ENCODE measurements around the gene TPSD1.
"Not testable (repeated sequence)": the region's sequence is repeated elsewhere in the genome, so short reads cannot be mapped to it uniquely, and the experiment has no call there.

Gene TPSD1

DNA sequence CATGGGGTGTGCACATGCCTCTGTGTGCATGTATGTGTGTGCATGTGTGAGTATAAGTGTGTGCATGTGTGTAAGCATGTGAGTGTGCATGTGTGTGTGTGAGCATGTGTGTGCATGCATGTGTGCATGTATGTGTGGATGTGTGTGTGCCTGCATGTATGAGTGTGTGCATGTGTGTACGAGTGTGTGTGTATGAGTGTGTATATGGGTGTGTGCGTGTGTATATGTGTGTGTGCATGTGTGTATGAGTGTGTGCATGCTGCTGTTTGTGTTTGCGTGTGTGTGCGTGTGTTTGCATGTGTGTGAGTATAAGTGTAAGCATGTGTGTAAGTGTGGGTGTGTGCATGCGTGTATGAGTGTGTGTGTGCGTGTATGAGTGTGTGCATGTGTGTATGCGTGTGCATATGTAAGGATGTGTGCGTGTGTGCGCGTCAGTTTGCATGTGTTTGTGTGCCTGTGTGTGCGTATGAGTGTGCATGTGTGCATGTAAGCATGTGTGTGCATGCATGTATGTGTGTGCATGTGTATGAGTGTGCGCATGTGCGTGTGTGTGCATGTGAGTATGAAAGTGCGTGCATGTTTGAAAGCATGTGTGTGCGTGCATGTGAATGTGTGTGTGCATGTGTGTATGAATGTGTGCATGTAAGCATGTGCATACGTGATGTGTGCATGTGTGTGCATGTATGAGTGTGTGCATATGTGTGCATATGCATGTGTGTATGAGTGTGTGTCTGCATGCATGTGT is 8.6 kb downstream of the TPSD1 start:
- no peak for DNase-seq

DNA sequence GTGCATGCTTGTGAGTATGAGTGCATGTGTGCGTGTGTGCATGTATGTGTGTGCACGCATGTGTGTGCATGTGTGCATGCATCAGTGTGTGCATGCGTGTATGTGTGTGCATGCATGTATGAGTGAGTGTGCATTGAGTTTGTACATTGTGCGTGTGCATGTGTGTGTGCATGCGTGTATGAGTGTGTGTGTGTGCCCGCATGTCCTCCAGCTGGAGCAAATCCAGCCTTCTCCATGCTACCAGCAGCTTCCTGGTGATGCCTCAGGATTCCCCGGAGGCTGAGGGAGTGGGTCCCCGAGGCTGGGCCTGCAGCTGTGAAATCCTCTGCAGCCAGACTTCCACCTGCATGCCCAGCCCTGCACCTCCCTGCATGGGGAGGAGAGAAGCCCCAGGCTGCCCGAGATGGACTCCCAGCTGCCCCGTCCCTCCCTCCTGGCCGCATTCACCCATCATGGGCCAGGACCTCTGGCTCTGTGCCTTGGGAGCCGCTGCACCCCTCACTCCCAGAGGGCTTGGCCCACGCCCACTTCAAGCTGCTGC is 9.3 kb downstream of the TPSD1 start:
- no peak for DNase-seq

DNA sequence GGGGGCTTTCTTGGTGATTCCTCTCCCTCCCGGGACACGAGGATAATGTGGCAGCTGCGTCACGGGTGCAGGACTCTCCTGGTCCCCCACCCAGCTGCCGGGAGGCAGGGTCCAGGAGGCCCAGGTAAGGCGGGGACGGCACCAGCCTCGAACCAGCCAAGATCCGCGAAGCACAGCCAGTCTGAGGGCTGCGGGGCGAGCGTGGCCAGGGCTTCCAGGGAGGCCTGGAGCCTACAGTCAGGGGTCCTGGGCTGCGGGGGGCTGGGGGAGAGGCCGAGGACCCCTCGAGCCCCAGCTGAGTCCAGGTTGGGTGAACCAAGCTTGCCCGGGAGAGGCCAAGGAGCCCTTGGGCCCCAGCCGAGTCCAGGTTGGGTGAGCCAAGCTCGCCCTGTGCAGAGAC is 10.0 kb downstream of the TPSD1 start:
- no peak for DNase-seq

DNA sequence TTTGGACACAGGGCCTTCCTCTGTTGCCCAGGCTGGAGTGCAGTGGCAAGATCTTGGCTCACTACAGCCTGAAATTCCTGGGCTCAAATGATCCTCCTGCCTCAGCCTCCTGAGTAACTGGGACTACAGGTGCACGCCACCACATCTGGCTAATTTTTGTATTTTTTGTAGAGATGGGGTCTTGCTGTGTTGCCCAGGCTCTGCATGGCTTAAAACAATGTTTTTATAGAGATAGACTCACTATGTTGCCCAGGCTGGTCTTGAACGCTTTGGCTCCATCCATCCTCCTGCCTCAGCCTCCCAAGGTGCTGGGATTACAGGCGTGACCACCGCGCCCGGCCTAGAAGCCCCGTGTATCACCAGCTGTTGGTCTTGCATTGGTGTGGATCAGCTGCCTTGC is 13.5 kb downstream of the TPSD1 start:
- DNase-seq, result not testable (repeated sequence)

DNA sequence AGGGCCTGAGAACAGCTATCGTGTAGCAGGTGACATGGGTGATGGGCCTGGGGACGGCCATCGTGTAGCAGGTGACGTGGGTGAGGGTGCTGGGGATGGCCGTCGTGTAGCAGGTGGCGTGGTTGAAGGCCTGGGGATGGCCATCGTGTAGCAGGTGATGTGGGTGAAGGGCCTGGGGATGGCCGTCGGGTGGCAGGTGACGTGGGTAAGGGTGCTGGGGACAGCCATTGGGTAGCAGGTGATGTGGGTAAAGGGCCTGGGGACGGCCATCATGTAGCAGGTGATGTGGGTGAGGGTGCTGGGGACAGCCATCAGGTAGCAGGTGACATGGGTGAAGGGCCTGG is 15.5 kb downstream of the TPSD1 start:
- no peak for DNase-seq

DNA sequence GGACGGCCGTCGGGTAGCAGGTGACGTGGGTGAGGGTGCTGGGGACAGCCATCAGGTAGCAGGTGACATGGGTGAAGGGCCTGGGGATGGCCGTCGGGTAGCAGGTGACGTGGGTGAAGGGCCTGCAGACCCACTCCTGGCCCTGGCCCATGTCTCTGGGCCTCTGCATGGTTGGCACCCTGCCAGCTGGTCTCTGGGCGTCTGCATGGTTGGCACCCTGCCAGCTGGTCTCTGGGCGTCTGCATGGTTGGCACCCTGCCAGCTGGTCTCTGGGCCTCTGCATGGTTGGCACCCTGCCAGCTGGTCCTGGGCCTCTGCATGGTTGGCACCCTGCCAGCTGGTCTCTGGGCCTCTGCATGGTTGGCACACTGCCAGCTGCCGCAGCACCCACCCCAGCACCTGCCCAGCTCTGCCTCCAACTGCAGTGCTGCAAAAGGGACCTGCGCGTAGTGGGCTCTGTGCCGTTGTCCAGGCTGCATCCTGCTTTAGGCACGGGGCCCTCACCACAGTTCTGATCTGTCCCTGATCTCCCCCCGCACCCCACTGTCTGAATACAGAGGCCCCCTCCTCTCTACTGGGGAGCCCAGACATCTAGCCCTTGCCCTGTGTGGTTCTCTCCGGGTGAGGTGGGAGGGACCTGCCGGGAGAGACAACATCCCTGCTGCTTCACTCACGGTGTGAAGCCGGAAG is 16.0 kb downstream of the TPSD1 start:
- DNase-seq, result not testable (repeated sequence)

DNA sequence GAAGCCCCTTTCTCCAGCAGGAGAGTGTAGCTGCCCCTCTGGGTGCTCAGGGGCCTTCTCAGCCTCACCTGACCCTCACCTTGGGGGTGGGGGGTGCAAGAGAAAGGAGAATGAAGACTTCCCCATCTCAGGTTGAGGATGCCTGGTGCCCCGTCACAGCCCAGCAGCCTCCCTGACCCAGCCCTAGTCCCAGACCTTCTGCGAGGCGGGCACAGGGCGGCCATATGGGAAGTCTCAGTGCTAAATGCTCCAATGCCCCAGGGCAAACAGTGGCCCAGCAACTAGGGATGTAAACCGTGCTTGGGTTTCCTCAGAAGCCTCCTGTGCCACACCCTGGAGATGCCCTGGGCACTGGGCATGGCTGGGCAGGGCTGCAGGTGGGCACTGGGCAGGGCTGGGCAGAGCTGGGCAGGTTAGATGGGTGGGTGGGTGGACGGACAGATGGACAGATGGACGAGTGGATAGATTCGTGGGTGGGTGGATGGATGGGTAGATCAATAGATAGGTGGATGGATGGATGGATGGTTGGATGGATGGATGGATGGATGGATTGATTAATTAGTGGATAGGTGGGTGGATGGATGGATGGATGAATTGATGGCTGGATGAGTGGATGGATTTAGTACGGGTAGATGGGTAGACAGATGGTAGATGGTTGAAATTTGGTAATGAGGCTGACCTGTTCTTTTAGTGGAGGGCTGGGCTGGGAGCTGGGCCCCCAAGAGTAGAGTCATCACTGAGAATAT is 16.8 kb downstream of the TPSD1 start:
- no peak for DNase-seq

DNA sequence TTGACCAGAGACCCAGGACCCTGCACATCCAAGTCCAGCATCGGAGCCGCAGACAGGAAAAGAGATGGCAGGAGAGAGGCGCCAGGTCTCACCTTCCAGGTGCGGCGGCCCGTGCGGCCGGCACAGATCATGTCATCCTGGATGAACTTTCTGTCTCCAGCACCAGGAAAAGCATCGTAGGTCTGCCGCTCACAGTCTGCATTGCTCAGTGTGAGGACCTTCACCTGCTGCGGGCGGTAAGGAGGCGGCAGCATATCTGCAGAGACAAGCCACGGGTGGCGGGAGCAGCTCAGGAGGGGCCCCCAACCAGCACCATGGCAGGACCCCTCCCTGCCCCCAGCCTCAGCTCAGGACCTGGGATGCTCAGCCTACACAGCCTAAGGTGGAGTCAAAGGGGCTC is 17.9 kb downstream of the TPSD1 start:
- no peak for DNase-seq

DNA sequence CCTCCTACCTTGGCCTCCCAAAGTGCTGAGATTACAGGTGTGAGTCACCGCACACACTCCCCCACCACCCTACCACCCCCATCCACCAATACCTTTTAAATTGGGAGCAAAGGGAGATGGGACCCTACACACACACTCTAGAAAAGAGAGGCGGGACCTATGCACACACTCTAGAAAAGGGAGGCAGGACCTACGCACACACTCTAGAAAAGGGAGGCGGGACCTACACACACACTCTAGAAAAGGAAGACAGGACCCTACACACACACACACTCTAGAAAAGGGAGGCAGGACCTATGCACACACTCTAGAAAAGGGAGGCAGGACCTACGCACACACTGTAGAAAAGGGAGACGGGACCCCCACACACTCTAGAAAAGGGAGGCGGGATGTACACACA is 18.9 kb downstream of the TPSD1 start:
- no peak for DNase-seq

DNA sequence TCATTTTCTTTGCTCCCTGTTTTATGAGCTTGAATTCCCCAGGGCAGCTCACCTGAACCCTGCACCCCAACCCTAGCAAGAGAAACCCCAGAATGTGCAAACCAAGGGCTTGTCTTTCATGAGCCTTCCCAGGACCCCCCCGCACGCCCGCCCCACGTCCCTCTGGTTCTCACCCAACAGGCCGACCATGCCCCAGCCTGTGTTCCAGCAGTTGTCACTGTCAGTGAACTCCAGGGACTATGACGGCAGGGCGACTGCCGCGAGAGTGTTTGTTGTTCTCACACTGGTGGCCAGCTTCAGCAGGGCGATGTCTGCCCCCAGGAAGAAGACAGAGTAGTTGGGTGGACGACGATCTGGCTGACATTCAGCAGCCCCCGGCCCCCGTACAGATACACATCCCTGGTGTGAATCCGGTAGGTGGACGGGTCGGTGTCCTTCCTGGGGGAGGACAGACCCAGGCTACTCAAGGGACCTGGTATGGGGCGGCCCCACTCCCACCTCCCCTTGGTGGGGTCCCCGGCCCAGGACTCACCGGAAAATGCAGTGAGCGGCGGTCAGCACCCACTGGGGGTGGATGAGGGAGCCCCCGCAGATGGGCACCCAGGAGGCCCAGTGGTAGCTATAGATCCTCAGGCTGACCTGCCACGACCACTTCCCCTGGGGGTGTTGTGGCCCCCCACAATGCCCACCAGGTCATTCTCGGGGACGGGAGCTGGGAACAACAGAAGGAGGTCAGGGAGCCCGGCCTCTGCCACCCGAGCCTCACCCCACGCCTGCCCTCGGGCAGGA is 20.1 kb downstream of the TPSD1 start:
- no peak for DNase-seq

DNA sequence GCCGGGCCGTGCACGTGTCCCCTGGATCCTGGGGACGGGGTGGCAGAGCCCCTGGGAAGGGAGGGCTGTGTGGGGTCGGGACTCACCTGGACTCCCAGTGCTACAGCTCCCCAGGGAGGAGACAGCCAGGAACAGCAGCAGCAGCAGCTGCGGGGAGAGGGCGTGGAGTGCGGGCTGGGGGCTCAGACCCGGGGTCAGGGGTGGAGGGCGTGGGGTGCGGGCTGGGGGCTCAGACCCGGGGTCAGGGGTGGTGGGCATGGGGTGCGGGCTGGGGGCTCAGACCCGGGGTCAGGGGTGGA is 20.7 kb downstream of the TPSD1 start:
- no peak for DNase-seq

DNA sequence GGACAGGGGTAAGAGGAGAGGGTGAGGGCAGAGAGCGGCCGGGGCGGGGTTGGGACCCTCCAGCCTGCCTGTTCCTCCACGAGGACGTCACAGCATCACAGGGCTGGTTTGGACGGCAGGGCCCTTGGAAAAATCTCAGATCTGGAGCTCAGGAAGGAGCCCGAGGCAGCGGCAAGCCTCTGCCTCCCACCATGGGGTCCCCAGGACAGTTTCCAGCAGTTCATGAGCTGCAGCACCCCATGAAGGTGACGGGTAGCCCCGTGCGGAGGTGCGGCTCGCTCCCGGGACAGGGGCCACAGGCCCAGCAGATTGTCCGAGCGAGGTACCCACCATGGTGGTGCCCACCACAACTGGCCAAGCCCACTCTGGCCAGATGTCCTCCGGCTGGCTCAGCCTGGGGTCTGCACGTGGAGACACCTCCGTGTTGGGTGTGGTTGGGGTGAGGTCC is 21.3 kb downstream of the TPSD1 start:
- DNase-seq, result no peak

DNA sequence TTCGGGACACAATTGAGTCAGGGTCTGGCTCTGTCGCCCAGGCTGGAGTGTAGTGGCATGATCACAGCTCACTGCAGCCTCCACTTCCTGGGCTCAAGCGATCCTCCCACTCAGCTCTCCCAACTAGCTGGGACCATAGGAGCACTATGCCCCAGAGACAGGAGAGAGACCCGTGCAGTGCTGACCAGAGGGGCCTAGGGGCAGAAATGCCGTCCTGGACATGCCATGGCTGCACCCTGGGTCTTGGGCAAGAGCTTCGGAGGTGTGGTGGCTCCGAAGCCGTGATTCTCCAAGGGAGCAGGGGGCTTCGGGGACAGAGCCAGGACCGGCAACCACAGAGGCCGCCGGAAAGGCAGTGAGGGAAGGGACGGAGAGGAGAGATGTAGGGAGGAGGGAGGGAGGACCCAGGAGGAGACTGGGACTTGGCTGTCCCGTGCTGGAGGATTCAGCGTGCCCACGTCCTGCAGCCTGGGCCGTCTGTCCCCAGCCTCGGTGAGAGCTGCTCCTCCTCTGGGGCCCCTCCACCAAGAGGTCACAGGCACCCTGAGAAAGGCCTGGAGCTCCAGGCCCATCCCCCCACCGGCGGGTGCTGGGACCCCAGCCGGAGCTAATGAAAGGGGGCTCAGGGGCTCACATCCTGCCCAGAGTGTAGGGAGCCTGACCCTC is 21.9 kb downstream of the TPSD1 start:
- DNase-seq, result no peak

DNA sequence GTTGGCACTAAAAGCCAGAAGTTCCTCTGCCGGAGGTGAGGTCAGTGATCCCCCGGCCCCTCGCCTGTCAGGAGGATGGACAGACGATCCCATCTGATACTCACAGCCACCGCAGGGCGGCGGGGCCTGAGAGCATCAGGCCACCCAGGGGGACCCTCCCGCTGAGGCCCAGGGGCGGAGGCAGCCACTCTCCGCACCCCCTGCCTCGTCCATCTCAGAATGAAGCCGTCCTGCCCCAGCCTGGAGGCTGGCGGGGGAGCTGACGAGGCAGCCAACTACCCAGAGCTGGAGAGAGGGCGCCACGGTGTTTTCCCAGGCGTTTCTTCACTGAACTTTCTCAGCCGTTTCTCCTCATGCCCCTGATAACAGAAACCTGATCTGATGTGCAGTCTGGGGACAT is 22.6 kb downstream of the TPSD1 start:
- DNase-seq, result no peak

DNA sequence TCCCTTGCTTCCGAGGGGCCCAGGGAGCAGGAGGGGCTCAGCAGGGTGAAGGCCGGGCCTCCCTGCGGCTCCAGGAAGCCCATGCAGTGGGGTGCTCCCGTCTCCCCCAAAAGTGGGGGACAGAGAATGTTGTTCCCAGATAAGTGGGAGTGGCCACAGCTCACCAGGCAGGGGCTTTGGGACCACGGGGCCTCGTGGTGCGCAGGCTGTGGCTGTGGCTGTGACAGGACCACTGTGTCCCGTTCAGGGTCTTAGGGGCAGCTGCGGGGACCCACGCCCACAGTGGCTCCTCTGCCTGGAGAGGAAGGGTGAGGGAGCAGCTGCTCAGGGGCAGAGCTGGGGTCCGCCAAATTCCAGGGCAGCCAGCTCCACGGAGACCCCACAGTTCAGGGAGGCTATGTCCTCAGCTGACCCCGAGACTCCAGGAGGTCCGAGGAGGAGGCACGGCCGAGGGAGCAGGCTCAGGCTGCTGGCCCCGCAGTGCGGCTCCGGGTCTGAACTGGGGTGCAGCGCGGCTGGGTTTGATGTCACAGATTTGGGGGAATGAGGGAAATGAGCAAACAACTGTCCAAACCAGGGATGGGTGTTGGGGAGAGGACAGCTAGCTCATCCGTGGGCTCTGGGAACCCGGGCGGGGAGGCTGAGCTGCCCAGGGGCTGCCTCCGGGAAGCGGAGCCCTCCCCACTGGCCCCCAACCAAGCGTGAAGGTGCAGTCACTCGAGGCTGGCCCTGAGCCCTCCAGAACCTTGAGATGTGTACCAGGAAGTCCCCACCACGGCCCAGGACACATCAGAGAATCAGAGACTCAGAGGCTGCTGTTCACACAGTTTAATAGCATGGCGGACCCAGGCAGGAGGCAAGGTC is 23.4 kb downstream of the TPSD1 start:
- DNase-seq, result no peak

DNA sequence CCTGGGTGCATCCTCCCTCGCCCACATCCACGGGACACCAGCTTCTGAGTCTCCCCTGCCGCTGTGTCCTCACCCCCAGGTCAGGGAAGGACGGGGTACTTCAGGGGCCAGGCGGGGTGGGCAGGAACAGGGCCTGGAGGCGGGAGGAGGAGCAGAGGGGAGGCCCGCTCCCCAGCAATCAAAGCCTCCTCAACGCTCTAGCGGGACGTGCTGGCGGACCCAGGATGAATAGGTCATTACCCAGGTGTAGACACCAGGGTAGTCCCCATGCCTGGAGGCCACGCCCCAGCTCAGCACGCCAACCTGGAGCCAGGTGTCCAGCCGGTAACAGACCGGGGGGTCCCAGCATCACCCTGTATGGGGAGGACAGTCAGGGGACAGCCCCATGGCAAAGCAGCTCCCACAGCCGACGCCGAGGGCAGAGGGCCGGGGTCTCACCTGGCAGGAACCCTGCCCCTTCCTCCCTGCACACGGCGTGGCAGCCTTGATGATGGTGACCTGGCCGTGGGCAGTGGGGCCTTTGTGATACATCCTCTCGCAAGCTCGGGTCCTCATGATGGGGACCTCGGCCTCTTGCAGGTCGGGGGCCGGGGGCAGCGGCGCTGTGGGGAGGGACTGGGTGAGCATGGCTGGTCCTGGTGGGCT is 24.2 kb downstream of the TPSD1 start:
- DNase-seq, result no peak

DNA sequence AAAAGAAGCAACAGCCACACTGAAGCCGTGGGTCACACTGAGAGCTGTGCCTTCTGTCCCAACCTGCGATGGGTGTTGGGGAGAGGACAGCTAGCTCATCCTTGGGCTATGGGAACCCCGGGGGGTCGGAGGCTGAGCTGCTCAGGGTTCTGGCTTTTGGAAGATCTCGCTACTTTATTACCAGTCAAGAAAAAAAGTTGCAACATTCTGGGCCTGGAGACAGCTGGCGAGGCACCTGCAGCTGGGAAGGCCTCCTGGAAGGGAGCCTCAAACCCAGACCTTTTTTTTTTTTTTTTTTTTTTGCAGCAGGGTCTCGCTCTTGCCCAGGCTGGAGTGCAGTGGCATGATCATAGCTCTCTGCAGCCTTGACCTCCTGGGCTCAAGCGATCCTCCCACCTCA is 24.9 kb downstream of the TPSD1 start:
- no peak for DNase-seq

DNA sequence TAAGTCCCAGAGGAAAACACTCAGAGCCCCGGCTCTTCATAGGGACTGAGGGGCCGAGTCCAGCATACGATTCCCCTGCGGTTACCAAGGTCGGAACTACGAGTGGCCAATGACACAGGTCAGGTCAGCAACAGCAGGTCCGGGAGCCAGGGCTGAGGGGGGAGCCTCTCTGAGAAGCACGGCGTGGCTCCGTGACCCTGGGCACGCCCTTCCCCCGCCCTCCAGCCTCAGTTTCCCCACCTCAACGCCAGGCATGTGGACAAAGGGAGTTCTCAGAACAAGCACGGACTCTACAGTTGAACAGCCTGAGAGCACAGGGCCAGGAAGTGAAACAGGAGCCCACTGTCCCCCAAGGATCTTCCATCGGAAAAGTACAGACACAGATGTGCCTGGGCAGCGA is 25.6 kb downstream of the TPSD1 start:
- no peak for DNase-seq

DNA sequence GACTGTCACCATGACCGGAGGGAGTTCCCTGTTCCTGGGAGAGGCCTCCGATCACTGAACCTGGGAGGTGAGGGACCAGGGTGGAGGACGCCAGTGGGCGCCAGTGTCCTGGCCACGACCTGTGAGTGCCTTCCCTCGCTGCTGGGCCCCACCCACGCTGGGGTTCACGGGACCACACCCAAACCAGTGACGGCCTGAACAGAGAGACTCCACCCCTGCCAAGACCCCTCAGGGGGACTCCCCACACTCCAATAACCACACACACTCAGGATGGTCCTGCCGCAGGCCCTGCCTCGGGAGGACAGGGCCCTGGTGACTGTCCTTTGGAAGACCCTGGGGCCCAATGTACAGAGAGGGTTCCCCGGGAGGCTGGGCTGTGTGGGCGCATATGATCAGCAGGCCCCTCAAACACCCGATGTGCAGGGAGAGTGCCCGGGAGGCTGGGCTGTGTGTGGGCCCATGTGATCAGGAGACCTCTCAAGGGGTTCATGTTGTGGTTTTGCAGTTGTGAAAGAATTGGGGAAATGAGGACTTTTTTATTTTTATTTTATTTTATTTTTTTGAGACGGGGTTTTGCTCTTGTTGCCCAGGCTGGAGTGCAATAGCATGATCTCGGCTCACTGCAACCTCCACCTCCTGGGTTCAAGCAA is 26.6 kb downstream of the TPSD1 start:
- no peak for DNase-seq

DNA sequence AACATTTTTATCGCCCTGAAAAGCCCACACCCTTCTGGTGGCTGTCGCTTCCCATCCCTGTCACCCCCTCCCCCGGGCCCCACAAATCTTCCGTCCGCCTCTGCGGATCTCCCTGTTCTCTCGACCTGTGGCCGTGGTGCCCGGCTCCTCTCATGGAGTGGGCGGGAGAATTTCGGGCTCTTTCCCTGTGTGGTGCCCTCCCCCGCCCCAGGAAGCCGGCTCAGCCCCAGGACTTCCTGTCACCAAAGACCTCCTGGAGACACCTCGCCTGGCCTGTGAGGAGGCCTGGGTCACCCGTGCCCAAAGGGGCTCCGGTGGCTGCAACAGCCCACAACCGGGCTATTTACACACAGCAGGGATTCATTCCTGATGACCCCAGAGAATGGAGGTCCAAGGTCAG is 27.4 kb downstream of the TPSD1 start:
- no peak for DNase-seq

Measured in fibroblast of upper back skin (primary cell).